GM10248 (cell line): ENCODE measurements around the gene CAMTA1.
"Not testable (repeated sequence)": the region's sequence is repeated elsewhere in the genome, so short reads cannot be mapped to it uniquely, and the experiment has no call there.

Source experiments
- CTCF ChIA-PET: fragments of 300-600 bp; sonication (Branson Sonifier 250); formaldehyde crosslinking; extraction: SDS; loops from one replicate; lab custom pipeline; 2021; ENCODE audit warnings: antibody characterized with exemption; lab: Yijun Ruan, JAX
- POLR2A ChIA-PET: fragments of 350-650 bp; sonication (Branson Sonifier 250); formaldehyde crosslinking; extraction: SDS; loops from one replicate; lab custom pipeline; 2020; ENCODE audit warnings: antibody characterized with exemption; lab: Yijun Ruan, JAX
- DNase-seq: peaks from one replicate; pipeline ENCODE4 v3.0.0; 2012; ENCODE audit errors: extremely low spot score
- TF ChIP-seq, protein P1 (sequence below): IDR thresholded peaks from 2 replicates; pipeline ENCODE4 v1.5.1; 2012; ENCODE audit warnings: mild to moderate bottlenecking, low read depth; ENCODE audit errors: extremely low read depth, missing control alignments, control extremely low read depth

CAMTA1 gene

GRCh38 chr1:6802893-6803292 lies 17.6 kb downstream of the CAMTA1 start:
- POLR2A ChIA-PET, result no interaction called here
- TF ChIP-seq, protein P1, sequence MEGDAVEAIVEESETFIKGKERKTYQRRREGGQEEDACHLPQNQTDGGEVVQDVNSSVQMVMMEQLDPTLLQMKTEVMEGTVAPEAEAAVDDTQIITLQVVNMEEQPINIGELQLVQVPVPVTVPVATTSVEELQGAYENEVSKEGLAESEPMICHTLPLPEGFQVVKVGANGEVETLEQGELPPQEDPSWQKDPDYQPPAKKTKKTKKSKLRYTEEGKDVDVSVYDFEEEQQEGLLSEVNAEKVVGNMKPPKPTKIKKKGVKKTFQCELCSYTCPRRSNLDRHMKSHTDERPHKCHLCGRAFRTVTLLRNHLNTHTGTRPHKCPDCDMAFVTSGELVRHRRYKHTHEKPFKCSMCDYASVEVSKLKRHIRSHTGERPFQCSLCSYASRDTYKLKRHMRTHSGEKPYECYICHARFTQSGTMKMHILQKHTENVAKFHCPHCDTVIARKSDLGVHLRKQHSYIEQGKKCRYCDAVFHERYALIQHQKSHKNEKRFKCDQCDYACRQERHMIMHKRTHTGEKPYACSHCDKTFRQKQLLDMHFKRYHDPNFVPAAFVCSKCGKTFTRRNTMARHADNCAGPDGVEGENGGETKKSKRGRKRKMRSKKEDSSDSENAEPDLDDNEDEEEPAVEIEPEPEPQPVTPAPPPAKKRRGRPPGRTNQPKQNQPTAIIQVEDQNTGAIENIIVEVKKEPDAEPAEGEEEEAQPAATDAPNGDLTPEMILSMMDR, result no peak
- DNase-seq, result no peak
- CTCF ChIA-PET, result interaction anchor here (0.8 to 1.2 kb wide), 3 partner anchors 32 to 268 kb away, joined by 3 to 4 read pairs (median 3); no protein-coding TSS in a partner anchor

DNA sequence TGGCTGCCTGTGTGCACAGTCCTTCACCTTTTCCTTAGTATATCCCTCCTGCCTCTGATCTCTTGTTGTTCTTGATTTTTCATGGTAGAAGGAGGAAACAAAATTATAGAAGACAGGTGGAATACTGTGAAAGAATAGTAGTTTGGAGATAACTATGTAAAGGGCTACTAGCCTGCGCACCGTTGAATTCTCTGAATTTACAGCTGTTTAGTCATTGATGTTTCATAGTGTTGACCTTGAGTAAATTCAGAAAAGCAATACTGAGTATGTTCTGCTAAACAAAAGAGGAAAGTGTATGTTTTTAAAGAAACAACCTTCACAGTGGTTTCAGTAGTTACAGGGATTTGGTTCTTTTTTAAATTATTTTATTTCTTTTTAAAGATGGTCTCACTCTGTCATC lies 18.1 kb downstream of the CAMTA1 start:
- POLR2A ChIA-PET, result no interaction called here
- TF ChIP-seq, protein P1, result no peak
- CTCF ChIA-PET, result interaction anchor here (1.0 kb wide), 1 partner anchor 32 kb away, joined by 3 read pairs; no protein-coding TSS in a partner anchor
- DNase-seq, result no peak

DNA sequence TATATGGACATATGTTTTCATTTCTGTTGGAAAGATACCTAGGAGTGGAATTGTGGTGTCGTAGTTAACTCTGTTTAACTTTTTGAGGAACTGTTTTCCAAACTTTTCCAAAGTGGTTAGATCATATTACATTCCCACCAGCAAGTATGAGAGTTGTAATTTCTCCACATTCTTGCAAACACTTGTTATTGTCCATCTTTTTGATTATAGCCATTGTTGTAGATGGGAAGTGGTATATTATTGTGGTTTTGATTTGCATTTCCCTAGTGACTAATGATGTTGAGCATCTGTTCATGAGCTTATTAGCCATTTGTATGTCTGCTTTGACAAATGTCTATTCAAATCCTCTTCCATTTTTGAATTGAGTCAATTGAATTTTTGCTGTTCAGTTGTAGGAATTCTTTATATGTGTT lies 19.8 kb downstream of the CAMTA1 start:
- CTCF ChIA-PET, result interaction anchor here (0.8 to 1.6 kb wide), 2 partner anchors 40 to 85 kb away, joined by 3 to 7 read pairs; no protein-coding TSS in a partner anchor
- TF ChIP-seq, protein P1, result no peak
- DNase-seq, result no peak
- POLR2A ChIA-PET, result no interaction called here

DNA sequence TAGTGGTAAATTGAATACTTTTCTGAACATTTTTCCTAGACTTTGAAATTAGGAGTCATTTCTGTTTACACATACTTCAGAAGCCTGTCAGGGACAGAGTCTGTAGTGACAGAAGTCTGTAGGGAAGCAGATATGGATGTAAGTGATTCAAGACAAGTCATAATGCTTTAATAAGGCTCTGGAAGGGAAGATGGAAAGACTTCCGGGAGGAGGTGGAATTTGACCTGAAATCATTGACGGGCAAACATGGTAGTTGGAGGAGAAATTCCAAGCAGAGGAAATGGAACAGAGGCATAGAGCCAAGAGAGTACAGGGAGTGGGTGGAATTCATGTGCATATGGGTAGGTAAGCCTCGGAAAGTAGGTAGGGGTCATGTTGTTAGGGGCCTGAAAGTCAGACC lies 22.5 kb downstream of the CAMTA1 start:
- TF ChIP-seq, protein P1, result no peak
- ChIA-PET CTCF (interaction anchor here (0.8 kb wide), 1 partner anchor 9 kb away, joined by 3 read pairs; no protein-coding TSS in a partner anchor), POLR2A (interaction anchor here (0.6 kb wide), 1 partner anchor 414 kb away, joined by 3 read pairs; the partner anchor contains the start of gene ACOT7)
- DNase-seq, result no peak

GRCh38 chr1:6809461-6809860 lies 24.2 kb downstream of the CAMTA1 start:
- DNase-seq, result no peak
- ChIA-PET POLR2A (no interaction called here), CTCF (no interaction called here)
- TF ChIP-seq, protein P1, result no peak

GRCh38 chr1:6810146-6810734 lies 25.0 kb downstream of the CAMTA1 start:
- DNase-seq, POLR2A ChIA-PET: not testable (repeated sequence)
- CTCF ChIA-PET, result interaction anchor here (1.4 to 2.2 kb wide), 2 partner anchors 25 to 48 kb away, joined by 4 read pairs; partner anchors contain the start of gene CAMTA1

DNA sequence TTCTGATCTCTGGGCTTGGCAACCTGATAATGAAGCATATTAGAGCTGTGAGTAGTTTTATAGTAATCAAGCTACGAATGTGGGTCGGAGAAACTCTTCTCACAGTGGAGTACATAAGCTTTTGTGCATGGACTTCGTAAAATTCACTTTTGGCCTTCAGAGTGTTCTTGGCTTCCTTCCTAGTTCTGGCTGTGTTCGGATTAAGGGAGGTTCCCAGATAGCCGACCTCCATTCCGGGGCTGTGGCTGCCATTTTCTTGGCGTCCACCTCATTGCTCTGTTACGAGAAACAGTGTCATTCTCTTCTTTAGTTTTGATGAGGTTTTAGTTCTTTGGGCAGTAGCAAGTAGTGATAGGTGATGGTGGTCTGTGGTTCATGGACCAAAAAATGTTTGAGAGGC lies 26.3 kb downstream of the CAMTA1 start:
- TF ChIP-seq, protein P1, result no peak
- no peak for DNase-seq
- CTCF ChIA-PET, result interaction anchor here (1.2 to 2.2 kb wide), 4 partner anchors 10 to 46 kb away, joined by 3 to 4 read pairs (median 4); partner anchors contain the start of gene CAMTA1
- POLR2A ChIA-PET, result no interaction called here
